Measurements from ENCODE around the gene RNASEH2B. TPM values are rescaled to one million over a fixed set of nuclear protein-coding genes. Genes with fewer than 3 reads are reported as not detected.

Gene RNASEH2B
- total RNA-seq, 2 donors from 2014 or later, result 37.2 to 79.7 TPM

- no peak for TF ChIP-seq CTCF (IDR thresholded peaks at IDR 0.05)
- Histone ChIP-seq H3K27ac (no peak overlapping the region), H3K27me3 (replicated peaks; ENCODE audit: insufficient read depth) (no peaks in the 10 kb centered on the region), H3K4me3 (no peak overlapping the region), H3K36me3 (no peaks in the 10 kb centered on the region), H3K9me3 (peaks cover 14% of the 10 kb centered on the region), H3K4me1 (ENCODE audit: control insufficient read depth in 1 of 2, low read depth in 2 of 2) (peaks cover 0 to 13% of the 10 kb centered on the region in 2 donors)
- no peak for DNase-seq (ENCODE audit: low spot score)
- ATAC-seq (ENCODE audit: insufficient number of reproducible peaks, low FRiP score, low read depth), result no peak
Observed at GRCh38 chr13:50923272-50923671, 13.7 kb downstream of the RNASEH2B start.

GRCh38 chr13:50924025-50924424, 14.4 kb downstream of the RNASEH2B start:
- no peak for TF ChIP-seq CTCF (IDR thresholded peaks at IDR 0.05)
- no peak for DNase-seq (ENCODE audit: low spot score)
- Histone ChIP-seq H3K27me3 (replicated peaks; ENCODE audit: insufficient read depth) (no peaks in the 10 kb centered on the region), H3K4me3 (no peak overlapping the region), H3K9me3 (peaks cover 14% of the 10 kb centered on the region), H3K4me1 (ENCODE audit: control insufficient read depth in 1 of 2, low read depth in 2 of 2) (peaks cover 0 to 21% of the 10 kb centered on the region in 2 donors), H3K36me3 (no peaks in the 10 kb centered on the region), H3K27ac (no peak overlapping the region)
- ATAC-seq (ENCODE audit: insufficient number of reproducible peaks, low FRiP score, low read depth), result no peak

GRCh38 chr13:50927701-50928100, 18.1 kb downstream of the RNASEH2B start:
- H3K27me3 ChIP-seq (replicated peaks; ENCODE audit: insufficient read depth), result no peaks in the 10 kb centered on the region
- H3K4me3 ChIP-seq, result no peak overlapping the region
- no peak for DNase-seq (ENCODE audit: low spot score)
- H3K36me3 ChIP-seq, result no peaks in the 10 kb centered on the region
- no peak for TF ChIP-seq CTCF (IDR thresholded peaks at IDR 0.05)
- peaks cover 13% of the 10 kb centered on the region for H3K9me3 ChIP-seq
- H3K27ac ChIP-seq, result no peak overlapping the region
- H3K4me1 ChIP-seq (ENCODE audit: control insufficient read depth in 1 of 2, low read depth in 2 of 2), result peaks cover 0 to 16% of the 10 kb centered on the region in 2 donors
- ATAC-seq (ENCODE audit: insufficient number of reproducible peaks, low FRiP score, low read depth), result no peak

- peaks cover 0 to 16% of the 10 kb centered on the region in 2 donors for H3K4me1 ChIP-seq (ENCODE audit: control insufficient read depth in 1 of 2, low read depth in 2 of 2)
- ATAC-seq (ENCODE audit: insufficient number of reproducible peaks, low FRiP score, low read depth) (no peak), DNase-seq (ENCODE audit: low spot score) (no peak)
- H3K27ac ChIP-seq, result no peak overlapping the region
- no peaks in the 10 kb centered on the region for H3K36me3 ChIP-seq
- H3K27me3 ChIP-seq (replicated peaks; ENCODE audit: insufficient read depth), result no peaks in the 10 kb centered on the region
- H3K4me3 ChIP-seq, result no peak overlapping the region
- TF ChIP-seq CTCF (IDR thresholded peaks at IDR 0.05), result no peak
- H3K9me3 ChIP-seq, result peaks cover 9% of the 10 kb centered on the region
Observed at GRCh38 chr13:50928102-50928501, 18.5 kb downstream of the RNASEH2B start.

GRCh38 chr13:50928659-50929462, 19.3 kb downstream of the RNASEH2B start:
- TF ChIP-seq CTCF (IDR thresholded peaks at IDR 0.05), result no peak
- ATAC-seq (ENCODE audit: insufficient number of reproducible peaks, low FRiP score, low read depth) (no peak), DNase-seq (ENCODE audit: low spot score) (no peak)
- no peaks in the 10 kb centered on the region for H3K36me3 ChIP-seq
- no peak overlapping the region for H3K27ac ChIP-seq
- peaks cover 4% of the 10 kb centered on the region for H3K9me3 ChIP-seq
- H3K27me3 ChIP-seq (replicated peaks; ENCODE audit: insufficient read depth), result no peaks in the 10 kb centered on the region
- H3K4me3 ChIP-seq, result no peak overlapping the region
- H3K4me1 ChIP-seq (ENCODE audit: control insufficient read depth in 1 of 2, low read depth in 2 of 2), result peaks cover 0 to 16% of the 10 kb centered on the region in 2 donors

Measured in thoracic aorta (tissue), 2 donors.